GM18520 (cell line): Measurements from ENCODE around the gene MRPL23.

Source experiments
- ATAC-seq: cut with Tn5 transposase; IDR thresholded peaks from one replicate; pipeline ENCODE4 v1.9.1; 2021; ENCODE audit not compliant: unreplicated experiment

MRPL23 gene

GRCh38 chr11:1988667-1989317, 41.7 kb downstream of the MRPL23 start:
- ATAC-seq: no peak

GRCh38 chr11:1989953-1990352, 42.8 kb downstream of the MRPL23 start:
- no peak for ATAC-seq

DNA sequence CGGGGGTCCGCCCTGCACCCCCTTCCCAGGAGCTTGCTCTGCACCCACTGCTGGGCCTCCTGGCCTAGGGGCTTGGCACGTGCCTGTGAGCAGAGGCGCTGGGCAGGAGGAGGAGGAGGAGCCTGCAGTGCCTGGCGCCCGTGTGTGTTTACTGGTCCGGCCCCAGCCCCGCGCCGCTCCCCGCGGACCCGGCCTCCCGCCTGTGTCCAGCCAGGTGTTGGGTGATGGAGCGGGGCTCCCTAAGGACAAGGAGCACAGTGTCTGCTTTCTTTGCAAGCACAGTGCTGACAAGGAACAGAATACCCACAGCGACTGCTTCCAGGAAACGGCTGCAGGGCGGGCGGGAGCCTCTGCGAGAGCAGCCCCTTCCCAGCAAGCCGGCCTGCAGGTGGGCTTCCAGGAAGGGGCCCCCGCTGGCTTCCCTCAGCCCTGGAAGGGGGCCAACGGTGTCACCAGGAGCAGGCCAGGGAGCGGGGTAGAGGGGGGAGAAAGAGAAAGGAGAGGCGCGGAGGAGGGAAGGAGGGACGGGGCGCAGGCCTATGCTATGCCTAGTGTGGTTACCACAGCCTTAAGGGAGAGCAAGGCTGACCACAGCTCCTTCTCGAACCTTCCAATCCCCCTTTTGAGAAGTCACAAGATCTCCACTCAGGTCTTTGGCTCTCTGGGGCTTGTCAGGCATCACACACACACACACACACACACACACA, 43.9 kb downstream of the MRPL23 start:
- no peak for ATAC-seq

- ATAC-seq: no peak
Measured at GRCh38 chr11:1992111-1992510, 45.0 kb downstream of the MRPL23 start.

DNA sequence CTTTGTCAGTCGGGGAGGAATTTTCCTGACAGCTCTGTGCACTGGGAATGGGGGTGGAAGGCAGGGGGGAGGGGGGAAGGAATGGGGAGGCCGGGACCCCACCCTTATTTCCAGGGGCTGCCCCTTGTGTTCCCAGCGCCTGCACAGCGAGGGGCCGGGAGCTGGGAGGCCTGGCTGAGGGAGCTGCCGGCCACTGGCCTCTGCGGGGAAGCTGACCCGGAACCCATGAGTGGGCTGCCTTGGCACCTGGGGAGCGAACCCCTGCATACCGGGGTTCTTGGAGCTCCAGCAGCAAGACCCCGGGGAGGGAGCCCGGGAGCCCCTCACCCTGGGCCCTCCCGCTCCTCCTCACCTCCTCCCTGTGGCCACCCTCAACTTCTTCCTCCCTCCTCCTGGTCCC, 47.0 kb downstream of the MRPL23 start:
- ATAC-seq: no peak

DNA sequence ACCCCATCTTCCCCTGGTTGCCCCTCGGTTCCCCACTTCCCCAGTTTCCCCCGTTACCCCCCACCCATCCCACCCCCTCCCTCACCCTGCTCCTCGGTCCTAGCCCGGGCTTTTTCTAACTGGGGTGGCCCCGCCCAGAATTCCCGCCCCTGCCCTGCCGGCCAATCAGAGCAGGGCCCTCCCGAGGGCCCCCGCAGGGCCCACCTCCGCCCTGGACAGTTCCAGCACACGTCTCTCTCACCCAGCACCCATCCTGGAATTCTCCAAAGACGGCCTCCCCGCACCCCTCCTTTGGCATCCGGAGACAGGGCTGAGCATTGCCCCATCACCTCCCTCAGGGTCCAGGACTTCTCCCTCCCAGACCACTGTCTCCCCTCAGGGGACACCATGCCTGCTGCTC, 50.6 kb downstream of the MRPL23 start, which contains the start of gene H19:
H19 (minus strand) TSS at position 88 of the 400 bp plus-strand sequence.
- ATAC-seq: no peak

- no peak for ATAC-seq
Measured at GRCh38 chr11:1998290-1998689, 51.2 kb downstream of the MRPL23 start.

DNA sequence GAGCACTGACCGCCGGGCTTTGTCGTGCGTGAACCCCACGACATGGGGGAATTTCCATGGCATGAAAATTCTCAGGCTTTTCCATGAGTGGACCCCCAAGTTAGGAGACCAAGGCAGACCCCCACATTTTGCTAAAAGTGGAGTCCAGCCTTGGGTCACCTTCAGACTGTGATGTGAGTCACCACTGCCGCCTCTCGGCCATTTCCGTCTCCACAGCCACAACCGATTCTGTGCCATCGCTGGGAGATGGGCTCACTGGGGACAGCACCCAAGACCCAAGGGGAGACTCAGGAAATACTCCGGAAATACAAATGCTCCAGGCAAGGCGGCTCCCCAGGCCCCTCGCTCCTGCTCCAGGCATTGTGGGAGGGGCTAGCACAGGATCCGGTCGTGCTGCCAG, 51.7 kb downstream of the MRPL23 start:
- no peak for ATAC-seq

GRCh38 chr11:2002042-2002776, 55.1 kb downstream of the MRPL23 start:
- no peak for ATAC-seq

DNA sequence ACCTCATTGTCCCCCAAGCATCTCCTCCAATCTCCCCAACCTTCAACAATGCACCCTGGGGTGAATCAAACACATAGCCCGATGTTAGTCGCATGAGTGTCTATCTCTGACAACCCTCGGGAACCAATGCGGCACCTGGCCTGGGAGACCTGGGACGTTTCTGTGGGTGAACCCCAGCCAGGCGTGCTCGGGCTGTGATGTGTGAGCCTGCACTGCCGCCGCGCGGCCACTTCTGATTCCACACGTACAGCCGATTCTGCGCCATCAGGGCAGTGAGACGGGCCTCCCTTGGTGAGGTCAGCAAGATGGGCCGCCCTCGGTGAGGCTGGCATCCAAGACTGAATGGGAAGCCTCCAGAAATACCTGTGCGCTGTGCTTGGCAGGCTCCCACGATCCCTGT, 55.7 kb downstream of the MRPL23 start:
- no peak for ATAC-seq

- no peak for ATAC-seq
Measured at GRCh38 chr11:2004466-2004865, 57.3 kb downstream of the MRPL23 start.
